ES-I3 (cell line): ENCODE measurements around the gene NTM.

Source experiments
- H3K36me3 ChIP-seq: 2 replicates; pipeline ENCODE4 v1.6.1; 2013; ENCODE audit warnings: mild to moderate bottlenecking, low read length, control low read depth, moderate library complexity; ENCODE audit not compliant: insufficient read depth
- H3K4me1 ChIP-seq: 2 replicates; pipeline ENCODE4 v1.6.1; 2013; ENCODE audit warnings: mild to moderate bottlenecking, control low read depth, low read length; ENCODE audit not compliant: insufficient read depth
- H3K9ac ChIP-seq: 2 replicates; pipeline ENCODE4 v1.6.1; 2013; ENCODE audit warnings: low read depth, mild to moderate bottlenecking, low read length, moderate library complexity
- H3K9me3 ChIP-seq: 2 replicates; pipeline ENCODE4 v1.6.1; 2013; ENCODE audit warnings: mild to moderate bottlenecking, low read length, moderate library complexity; ENCODE audit not compliant: control insufficient read depth, insufficient read depth

Gene NTM

GRCh38 chr11:132008226-132008625 is 637.8 kb downstream of the NTM start:
- no peaks in the 10 kb centered on the region for H3K36me3 ChIP-seq
- H3K9me3 ChIP-seq, result no peaks in the 10 kb centered on the region
- H3K9ac ChIP-seq, result no peak overlapping the region
- peaks cover 19% of the 10 kb centered on the region; the same call in 1 of the 2 replicates for H3K4me1 ChIP-seq

- H3K9ac ChIP-seq, result no peak overlapping the region
- H3K36me3 ChIP-seq, result no peaks in the 10 kb centered on the region
- no peaks in the 10 kb centered on the region for H3K9me3 ChIP-seq
- peaks cover 19% of the 10 kb centered on the region; the same call in 1 of the 2 replicates for H3K4me1 ChIP-seq
These were observed 638.5 kb downstream of the NTM start for GRCh38 chr11:132008872-132009271.

GRCh38 chr11:132020001-132020400 is 649.6 kb downstream of the NTM start:
- H3K36me3 ChIP-seq, result no peaks in the 10 kb centered on the region

DNA sequence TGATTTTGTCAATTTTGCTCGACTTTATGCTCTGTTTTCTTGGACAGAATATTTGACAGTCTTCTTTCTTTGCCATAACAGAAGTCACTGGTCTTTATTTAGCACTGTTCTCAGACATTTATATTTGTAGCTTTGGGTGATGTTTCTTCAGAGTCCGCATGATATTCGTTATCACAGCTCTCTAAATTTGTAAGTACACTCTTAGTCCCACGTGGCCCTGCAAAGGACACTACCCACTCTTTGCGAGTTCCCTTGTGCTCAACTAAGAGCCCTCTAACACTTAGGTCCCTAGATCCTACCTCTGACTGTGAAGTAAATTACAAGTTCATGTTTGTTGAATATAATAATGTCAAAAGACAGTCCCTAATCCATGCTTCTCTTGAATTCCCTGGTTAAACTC is 651.9 kb downstream of the NTM start:
- H3K9ac ChIP-seq, result no peak overlapping the region
- no peaks in the 10 kb centered on the region for H3K9me3 ChIP-seq
- H3K4me1 ChIP-seq, result peaks cover 18% of the 10 kb centered on the region
- no peaks in the 10 kb centered on the region for H3K36me3 ChIP-seq

More at GRCh38 chr11:132020001-132020400, 649.6 kb downstream of the NTM start:
- peaks cover 10% of the 10 kb centered on the region for H3K4me1 ChIP-seq
- no peak overlapping the region for H3K9ac ChIP-seq
- no peaks in the 10 kb centered on the region for H3K9me3 ChIP-seq

GRCh38 chr11:132022733-132023478 is 652.5 kb downstream of the NTM start:
- Histone ChIP-seq H3K36me3 (no peaks in the 10 kb centered on the region), H3K9me3 (no peaks in the 10 kb centered on the region), H3K9ac (no peak overlapping the region), H3K4me1 (peaks cover 18% of the 10 kb centered on the region)

- H3K36me3 ChIP-seq, result no peaks in the 10 kb centered on the region
- H3K4me1 ChIP-seq, result peaks cover 18% of the 10 kb centered on the region
- no peak overlapping the region for H3K9ac ChIP-seq
- no peaks in the 10 kb centered on the region for H3K9me3 ChIP-seq
These were observed 654.3 kb downstream of the NTM start for GRCh38 chr11:132024587-132025295.

DNA sequence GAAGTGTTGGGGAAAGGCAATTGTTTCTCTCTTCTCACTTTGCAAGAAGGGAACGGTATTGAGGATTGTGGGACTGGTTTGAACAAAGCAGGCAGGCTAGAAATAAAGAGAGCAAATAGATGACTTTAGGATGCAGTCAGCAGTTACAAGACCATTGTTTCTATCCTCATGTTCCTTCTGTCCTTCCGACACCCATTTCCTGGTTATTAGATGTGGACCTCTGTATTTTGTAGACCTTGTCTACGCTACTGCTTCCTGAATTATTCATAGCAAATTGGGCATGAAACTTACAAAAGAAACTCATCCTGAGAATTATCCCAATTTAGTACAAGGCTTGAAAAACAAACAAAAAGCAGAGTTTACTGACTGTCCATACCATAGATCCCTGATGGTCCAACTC is 656.3 kb downstream of the NTM start:
- Histone ChIP-seq H3K36me3 (no peaks in the 10 kb centered on the region), H3K9ac (no peak overlapping the region), H3K9me3 (no peaks in the 10 kb centered on the region), H3K4me1 (peaks cover 18% of the 10 kb centered on the region)

DNA sequence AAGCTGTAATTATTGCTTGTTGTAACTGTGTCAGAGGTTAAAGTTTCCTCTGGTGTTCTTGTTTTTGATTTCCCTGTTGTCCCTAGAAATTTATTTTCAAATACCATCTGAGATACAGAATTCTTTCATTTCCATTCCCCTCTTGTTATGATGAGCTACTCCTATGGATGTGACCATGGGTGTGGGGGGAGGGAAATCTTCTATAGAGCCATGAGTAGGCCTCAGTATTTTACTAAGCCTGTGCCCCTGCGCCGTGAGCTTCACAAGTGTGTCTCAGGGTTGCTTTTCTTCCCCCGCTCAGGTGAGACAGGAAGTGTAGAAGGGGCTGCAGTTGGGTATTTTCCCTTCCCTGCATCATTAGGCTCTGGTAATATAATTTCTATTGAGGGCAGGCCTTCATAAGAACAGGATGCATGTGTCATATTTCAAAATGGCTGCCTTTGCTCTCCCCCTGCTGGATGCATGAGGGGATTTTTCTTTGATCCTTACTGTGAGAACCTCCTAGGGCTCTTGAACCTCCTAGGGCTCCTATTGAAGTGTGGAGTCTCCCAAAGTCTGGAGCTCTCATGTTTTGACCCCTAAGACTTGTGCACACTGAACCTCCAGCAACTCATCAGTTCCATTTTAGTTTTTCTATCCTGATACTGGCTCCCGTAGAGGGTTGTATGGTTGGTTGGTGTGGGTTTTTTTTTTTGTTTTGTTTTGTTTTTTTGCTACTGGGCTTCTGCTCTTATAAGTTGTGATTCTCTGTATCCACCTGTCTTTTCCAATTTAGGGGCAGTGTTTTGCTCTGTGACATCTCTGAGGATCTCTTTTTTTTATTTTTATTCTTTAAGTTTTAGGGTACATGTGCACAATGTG is 658.2 kb downstream of the NTM start:
- peaks cover 18% of the 10 kb centered on the region for H3K4me1 ChIP-seq
- no peaks in the 10 kb centered on the region for H3K36me3 ChIP-seq

GRCh38 chr11:132030896-132031295 is 660.5 kb downstream of the NTM start:
- Histone ChIP-seq H3K9ac (no peak overlapping the region), H3K36me3 (no peaks in the 10 kb centered on the region), H3K4me1 (no peaks in the 10 kb centered on the region), H3K9me3 (no peaks in the 10 kb centered on the region)

More for the DNA sequence above, 658.2 kb downstream of the NTM start:
- H3K9me3 ChIP-seq, result no peaks in the 10 kb centered on the region
- H3K9ac ChIP-seq, result no peak overlapping the region

DNA sequence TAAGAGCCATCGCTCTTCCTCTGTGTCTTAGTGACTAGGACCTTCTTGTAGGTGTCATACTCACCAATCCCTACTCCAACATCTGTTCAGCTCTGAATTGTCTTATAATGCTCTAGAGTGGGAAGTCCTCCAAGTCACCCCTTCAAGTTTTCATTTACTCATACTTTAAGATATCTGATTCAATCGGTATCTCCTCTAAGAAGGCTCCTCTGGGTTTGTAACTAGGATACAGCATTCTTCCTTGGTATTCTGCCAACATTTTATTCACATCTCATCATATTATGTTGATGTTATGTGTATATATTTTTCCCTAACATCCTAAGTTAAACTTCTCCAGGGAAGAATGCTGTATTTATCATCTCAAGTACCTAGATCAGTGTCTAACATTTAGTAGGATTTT is 662.1 kb downstream of the NTM start:
- no peak overlapping the region for H3K9ac ChIP-seq
- no peaks in the 10 kb centered on the region for H3K36me3 ChIP-seq
- H3K9me3 ChIP-seq, result no peaks in the 10 kb centered on the region
- peaks cover 11% of the 10 kb centered on the region for H3K4me1 ChIP-seq

GRCh38 chr11:132033051-132033450 is 662.6 kb downstream of the NTM start:
- no peak overlapping the region for H3K9ac ChIP-seq
- peaks cover 16% of the 10 kb centered on the region for H3K4me1 ChIP-seq
- H3K36me3 ChIP-seq, result no peaks in the 10 kb centered on the region
- H3K9me3 ChIP-seq, result no peaks in the 10 kb centered on the region

DNA sequence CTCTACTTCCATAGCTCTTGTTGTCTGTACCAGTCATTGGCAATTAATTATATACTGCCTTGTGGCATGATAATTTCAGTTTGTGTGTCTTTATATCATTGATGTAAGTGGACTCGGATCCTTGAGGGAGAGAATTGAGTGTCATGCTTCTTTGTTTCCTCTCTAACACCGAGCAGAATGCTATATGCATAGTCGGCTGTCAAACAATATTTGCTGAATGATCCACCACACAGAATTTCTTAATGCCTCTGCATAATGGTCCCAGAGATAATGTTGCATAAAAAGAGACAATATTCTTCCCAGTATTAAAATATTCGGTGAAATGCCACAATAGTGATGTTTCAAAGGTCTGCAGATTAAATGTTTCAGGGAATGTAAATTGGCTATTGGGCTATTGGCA is 664.8 kb downstream of the NTM start:
- H3K4me1 ChIP-seq, result peaks cover 19% of the 10 kb centered on the region
- H3K9ac ChIP-seq, result no peak overlapping the region
- H3K9me3 ChIP-seq, result no peaks in the 10 kb centered on the region
- no peaks in the 10 kb centered on the region for H3K36me3 ChIP-seq

DNA sequence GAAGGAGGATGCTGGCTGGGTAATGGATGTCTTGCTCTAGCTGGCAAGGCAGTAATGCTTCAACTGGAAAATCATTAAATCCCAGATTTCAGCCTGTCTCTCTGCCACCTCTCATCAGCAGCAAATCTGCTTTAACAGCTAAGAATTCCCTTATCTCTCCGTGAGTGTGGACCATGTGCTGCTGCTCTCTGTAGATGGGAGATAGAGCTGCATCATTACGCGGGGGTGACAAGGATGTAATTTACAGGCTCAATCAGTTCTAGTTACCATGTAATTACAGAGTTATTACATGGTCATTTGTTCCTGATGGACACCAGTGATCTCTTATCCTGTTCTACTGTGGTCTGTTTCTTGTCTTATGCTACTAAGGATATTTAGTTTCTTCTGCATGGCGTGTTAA is 665.4 kb downstream of the NTM start:
- Histone ChIP-seq H3K9ac (no peak overlapping the region), H3K9me3 (no peaks in the 10 kb centered on the region), H3K36me3 (no peaks in the 10 kb centered on the region), H3K4me1 (peaks cover 19% of the 10 kb centered on the region)

DNA sequence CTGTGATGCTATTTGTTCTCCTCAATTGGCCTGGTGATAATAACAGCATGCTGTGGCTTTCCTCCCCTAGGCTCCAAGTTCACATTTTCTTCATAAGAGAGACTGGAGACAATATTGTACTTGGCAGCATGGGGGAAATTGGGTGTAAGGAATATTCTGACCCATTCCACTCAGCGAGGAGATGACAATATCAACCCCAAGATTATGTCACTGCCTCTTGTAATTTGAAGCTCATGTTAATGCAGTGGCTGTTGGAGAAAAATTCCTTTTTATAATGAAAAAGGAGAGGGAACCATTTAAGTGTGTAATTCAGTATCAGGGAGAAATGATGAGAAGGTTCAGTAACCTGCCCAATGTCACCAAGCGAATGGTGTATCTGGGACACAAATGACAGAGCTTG is 665.8 kb downstream of the NTM start:
- no peak overlapping the region for H3K9ac ChIP-seq
- H3K9me3 ChIP-seq, result no peaks in the 10 kb centered on the region
- H3K4me1 ChIP-seq, result peaks cover 19% of the 10 kb centered on the region
- H3K36me3 ChIP-seq, result no peaks in the 10 kb centered on the region
